ENCODE results near the gene USP25.
A peak's percentile ranks its signal among the peaks of the same experiment; 100 is the strongest.

Gene USP25

GRCh38 chr21:15729674-15730483 is at the start of gene USP25:
Gene USP25, plus strand, starts transcription at chr21:15729982. Its CDS starts 412 bp downstream, at chr21:15730394.
- DNase-seq (ENCODE audit: low read depth in 2 of 2) = peak; percentile 73 to 82

GRCh38 chr21:15682186-15682895 is 47.4 kb upstream of the USP25 start:
- no peak for DNase-seq (ENCODE audit: low read depth in 2 of 2)

- no peak for DNase-seq (ENCODE audit: low read depth in 2 of 2)
These were observed 46.8 kb upstream of the USP25 start for GRCh38 chr21:15682977-15683376.

- no peak for DNase-seq (ENCODE audit: low read depth in 2 of 2)
These were observed 43.3 kb upstream of the USP25 start for GRCh38 chr21:15686506-15686905.

- DNase-seq (ENCODE audit: low read depth in 2 of 2) = no peak
These were observed 42.6 kb upstream of the USP25 start for GRCh38 chr21:15687208-15687607.

- no peak for DNase-seq (ENCODE audit: low read depth in 2 of 2)
These were observed 41.8 kb upstream of the USP25 start for GRCh38 chr21:15688016-15688415.

- no peak for DNase-seq (ENCODE audit: low read depth in 2 of 2)
These were observed 41.0 kb upstream of the USP25 start for GRCh38 chr21:15688809-15689208.

GRCh38 chr21:15692711-15693110 is 37.1 kb upstream of the USP25 start:
- DNase-seq (ENCODE audit: low read depth in 2 of 2) = no peak

GRCh38 chr21:15695241-15695640 is 34.5 kb upstream of the USP25 start:
- no peak for DNase-seq (ENCODE audit: low read depth in 2 of 2)

GRCh38 chr21:15701830-15702229 is 28.0 kb upstream of the USP25 start:
- DNase-seq (ENCODE audit: low read depth in 2 of 2) = no peak

GRCh38 chr21:15703932-15704331 is 25.9 kb upstream of the USP25 start:
- no peak for DNase-seq (ENCODE audit: low read depth in 2 of 2)

- DNase-seq (ENCODE audit: low read depth in 2 of 2) = no peak
These were observed 23.1 kb upstream of the USP25 start for GRCh38 chr21:15706696-15707095.

GRCh38 chr21:15713412-15713811 is 16.4 kb upstream of the USP25 start:
- DNase-seq (ENCODE audit: low read depth in 2 of 2) = no peak

GRCh38 chr21:15718711-15719110 is 11.1 kb upstream of the USP25 start:
- DNase-seq (ENCODE audit: low read depth in 2 of 2) = no peak

- no peak for DNase-seq (ENCODE audit: low read depth in 2 of 2)
These were observed 9.8 kb upstream of the USP25 start for GRCh38 chr21:15719976-15720375.

- DNase-seq (ENCODE audit: low read depth in 2 of 2) = no peak
These were observed 7.0 kb upstream of the USP25 start for GRCh38 chr21:15722591-15723324.

- no peak for DNase-seq (ENCODE audit: low read depth in 2 of 2)
These were observed 3.8 kb upstream of the USP25 start for GRCh38 chr21:15725949-15726348.

- DNase-seq (ENCODE audit: low read depth in 2 of 2) = no peak
These were observed 1.7 kb upstream of the USP25 start for GRCh38 chr21:15728046-15728445.

- DNase-seq (ENCODE audit: low read depth in 2 of 2) = no peak
These were observed 472 bp upstream of the USP25 start for GRCh38 chr21:15729346-15729673.

GRCh38 chr21:15730484-15731242 is 881 bp downstream of the USP25 start:
- no peak for DNase-seq (ENCODE audit: low read depth in 2 of 2)

- no peak for DNase-seq (ENCODE audit: low read depth in 2 of 2)
These were observed 1.4 kb downstream of the USP25 start for GRCh38 chr21:15731243-15731613.

Data from stimulated activated CD8-positive, alpha-beta memory T cell treated with anti-CD3 and anti-CD28 coated beads, Interleukin-2, amount 100 ng/mL, for 48 hours (primary cell).